Posterior cingulate gyrus (tissue), 11 donors: ENCODE measurements around the gene ZNF74.
"Not testable (repeated sequence)": the region's sequence is repeated elsewhere in the genome, so short reads cannot be mapped to it uniquely, and the experiment has no call there.

Experiments used
- DNase-seq, 10 donors: peaks; one replicate each; pipeline versions ENCODE4 v3.0.0 to v3.0.0-alpha.2; 2020 to 2021; ENCODE audit warnings: mixed read lengths in 3 of 10
- intact Hi-C: fragments of 100-400 bp; cut with DNase I; formaldehyde crosslinking; loops from one replicate; pipeline ENCODE4 v1.15.1; 2023

The ZNF74 gene

GRCh38 chr22:20393705-20394476 is at the start of gene ZNF74:
Gene ZNF74, plus strand, starts transcription at chr22:20394151. Its CDS starts 478 bp downstream, at chr22:20394629.
- peak; percentile 79 to 99 (median 90) for DNase-seq
- intact Hi-C loops: no loop called here

DNA sequence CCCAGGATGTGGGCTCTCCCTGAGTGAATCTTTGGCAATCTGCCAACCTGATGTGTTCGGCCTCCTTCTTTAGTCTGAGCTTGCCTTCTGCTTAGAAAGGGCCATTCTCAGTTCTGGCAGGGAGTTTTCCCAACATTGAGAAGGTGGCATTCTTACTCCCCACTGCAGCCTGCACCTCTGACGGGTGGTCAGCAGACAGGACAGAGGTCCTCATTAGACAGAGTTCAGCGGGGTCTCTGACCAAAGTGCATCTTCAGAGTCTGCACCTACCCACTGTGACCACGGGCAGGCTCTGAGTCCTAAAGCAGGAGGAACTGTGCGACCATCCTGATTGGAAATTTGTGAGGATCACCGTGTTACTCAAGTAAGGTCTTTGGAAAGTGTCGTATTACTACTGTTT is 47.4 kb upstream of the ZNF74 start:
- DNase-seq, intact Hi-C loops: not testable (repeated sequence)

GRCh38 chr22:20352536-20352935 is 41.4 kb upstream of the ZNF74 start:
- intact Hi-C loops, DNase-seq: not testable (repeated sequence)

GRCh38 chr22:20354238-20354975 is 39.5 kb upstream of the ZNF74 start:
- intact Hi-C loops: no loop called here
- no peak for DNase-seq

DNA sequence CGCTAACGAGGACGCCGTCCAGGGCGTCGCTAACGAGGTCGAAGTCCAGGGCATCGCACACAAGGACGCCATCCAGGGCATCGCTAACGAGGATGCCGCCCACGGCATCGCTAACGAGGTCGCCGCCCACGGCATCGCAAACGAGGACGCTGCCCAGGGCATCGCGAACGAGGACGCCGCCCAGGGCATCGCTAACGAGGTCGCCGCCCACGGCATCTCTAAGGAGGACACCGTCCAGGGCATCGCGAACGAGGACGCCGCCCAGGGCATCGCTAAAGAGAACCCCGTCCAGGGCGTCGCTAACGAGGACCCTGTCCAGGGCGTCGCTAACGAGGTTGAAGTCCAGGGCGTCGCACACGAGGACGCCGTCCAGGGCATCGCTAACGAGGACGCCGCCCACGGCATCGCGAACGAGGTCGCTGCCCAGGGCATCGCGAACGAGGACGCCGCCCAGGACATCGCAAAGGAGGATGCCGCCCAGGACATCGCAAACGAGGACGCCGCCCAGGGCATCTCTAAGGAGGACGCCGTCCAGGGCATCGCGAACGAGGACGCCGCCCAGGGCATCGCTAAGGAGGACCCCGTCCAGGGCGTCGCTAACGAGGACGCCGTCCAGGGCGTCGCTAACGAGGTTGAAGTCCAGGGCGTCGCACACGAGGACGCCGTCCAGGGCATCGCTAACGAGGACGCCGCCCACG is 37.9 kb upstream of the ZNF74 start:
- intact Hi-C loops: not testable (repeated sequence)
- peak in 1 of 10 donors; percentile 82 for DNase-seq

DNA sequence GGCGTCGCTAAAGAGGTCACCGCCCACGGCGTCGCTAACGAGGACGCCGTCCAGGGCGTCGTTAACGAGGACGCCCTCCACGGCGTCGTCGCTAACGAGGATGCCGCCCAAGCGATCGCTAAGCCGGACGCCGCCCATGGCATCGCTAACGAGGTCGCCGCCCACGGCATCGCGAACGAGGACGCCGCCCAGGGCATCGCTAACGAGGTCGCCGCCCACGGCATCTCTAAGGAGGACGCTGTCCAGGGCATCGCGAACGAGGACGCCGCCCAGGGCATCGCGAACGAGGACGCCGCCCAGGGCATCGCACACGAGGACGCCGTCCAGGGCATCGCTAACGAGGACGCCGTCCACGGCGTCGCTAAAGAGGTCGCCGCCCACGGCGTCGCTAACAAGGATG is 37.0 kb upstream of the ZNF74 start:
- DNase-seq, intact Hi-C loops: not testable (repeated sequence)

GRCh38 chr22:20357967-20358366 is 36.0 kb upstream of the ZNF74 start:
- intact Hi-C loops: not testable (repeated sequence)
- peak in 1 of 10 donors; percentile 73 for DNase-seq

- DNase-seq, intact Hi-C loops: not testable (repeated sequence)
These were observed 35.3 kb upstream of the ZNF74 start for GRCh38 chr22:20358503-20359239.

DNA sequence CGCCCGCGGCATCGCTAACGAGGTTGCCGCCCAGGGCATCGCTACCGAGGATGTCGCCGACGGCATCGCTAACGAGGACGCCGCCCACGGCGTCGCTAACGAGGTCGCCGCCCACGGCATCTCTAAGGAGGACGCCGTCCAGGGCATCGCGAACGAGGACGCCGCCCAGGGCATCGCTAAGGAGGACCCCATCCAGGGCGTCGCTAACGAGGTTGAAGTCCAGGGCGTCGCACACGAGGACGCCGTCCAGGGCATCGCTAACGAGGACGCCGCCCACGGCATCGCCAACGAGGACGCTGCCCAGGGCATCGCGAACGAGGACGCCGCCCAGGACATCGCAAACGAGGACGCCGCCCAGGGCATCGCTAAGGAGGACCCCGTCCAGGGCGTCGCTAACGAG is 33.7 kb upstream of the ZNF74 start:
- intact Hi-C loops: not testable (repeated sequence)
- peak in 1 of 10 donors; percentile 54 for DNase-seq

DNA sequence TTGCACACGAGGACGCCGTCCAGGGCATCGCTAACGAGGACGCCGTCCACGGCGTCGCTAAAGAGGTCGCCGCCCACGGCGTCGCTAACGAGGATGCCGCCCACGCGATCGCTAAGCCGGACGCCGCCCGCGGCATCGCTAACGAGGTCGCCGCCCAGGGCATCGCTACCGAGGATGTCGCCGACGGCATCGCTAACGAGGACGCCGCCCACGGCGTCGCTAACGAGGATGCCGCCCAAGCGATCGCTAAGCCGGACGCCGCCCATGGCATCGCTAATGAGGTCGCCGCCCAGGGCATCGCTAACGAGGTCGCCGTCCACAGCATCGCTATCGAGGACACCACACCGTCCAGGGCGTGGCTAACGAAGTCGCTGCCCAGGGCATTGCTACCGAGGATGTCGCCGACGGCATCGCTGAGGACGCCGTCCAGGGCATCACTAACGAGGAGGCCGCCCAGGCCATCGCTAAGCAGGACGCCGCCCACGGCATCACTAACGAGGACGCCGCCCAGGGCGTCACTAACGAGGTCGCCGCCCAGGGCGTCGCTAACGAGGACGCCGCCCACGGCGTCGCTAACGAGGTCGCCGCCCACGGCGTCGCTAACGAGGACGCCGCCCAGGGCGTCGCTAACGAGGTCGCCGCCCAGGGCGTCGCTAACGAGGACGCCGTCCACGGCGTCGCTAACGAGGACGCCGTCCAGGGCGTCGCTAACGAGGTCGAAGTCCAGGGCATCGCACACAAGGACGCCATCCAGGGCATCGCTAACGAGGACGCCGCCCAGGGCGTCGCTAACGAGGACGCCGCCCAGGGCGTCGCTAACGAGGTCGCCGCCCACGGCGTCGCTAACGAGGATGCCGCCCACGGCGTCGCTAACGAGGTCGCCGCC is 32.8 kb upstream of the ZNF74 start:
- intact Hi-C loops: not testable (repeated sequence)
- peak in 2 of 10 donors; percentile 61 to 69 for DNase-seq

DNA sequence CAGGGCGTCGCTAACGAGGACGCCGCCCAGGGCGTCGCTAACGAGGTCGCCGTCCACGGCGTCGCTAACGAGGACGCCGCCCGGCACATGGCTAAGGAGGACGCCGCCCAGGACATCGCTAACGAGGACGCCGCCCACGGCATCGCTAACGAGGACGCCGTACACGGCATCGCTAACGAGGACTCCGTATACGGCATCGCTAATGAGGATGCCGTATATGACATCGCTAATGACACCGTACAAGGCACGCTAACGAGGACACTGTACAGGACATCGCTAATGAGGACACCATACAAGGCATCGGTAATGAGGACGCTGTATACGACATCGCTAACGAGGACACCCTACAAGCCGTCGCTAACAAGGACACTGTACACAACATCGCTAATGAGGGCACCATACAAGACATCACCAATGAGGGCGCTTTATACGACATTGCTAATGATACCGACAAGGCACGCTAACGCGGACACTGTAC is 32.2 kb upstream of the ZNF74 start:
- DNase-seq, intact Hi-C loops: not testable (repeated sequence)

- DNase-seq, intact Hi-C loops: not testable (repeated sequence)
These were observed 31.5 kb upstream of the ZNF74 start for GRCh38 chr22:20362403-20362802.

- intact Hi-C loops, DNase-seq: not testable (repeated sequence)
These were observed 29.4 kb upstream of the ZNF74 start for GRCh38 chr22:20364335-20365260.

DNA sequence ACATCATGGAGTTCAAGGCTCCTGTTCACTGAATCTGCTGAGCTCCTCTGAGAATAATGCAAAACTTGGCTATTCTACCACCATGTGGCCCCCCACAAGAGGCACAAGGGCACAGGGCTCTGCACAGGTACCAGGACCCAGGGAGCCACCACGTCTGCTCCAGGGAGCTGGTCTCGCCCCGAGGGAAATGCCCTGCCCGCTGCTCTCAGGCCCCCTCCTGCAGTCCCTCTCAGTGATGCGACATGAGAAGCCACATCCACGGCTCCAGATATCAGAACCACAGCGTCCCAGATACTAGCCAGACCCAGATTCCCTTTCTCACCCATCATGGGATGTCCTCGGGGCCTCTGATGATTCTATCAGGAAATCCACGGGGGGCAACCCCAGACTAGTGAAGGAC is 27.1 kb upstream of the ZNF74 start:
- peak in 1 of 10 donors; percentile 76 for DNase-seq
- intact Hi-C loops: not testable (repeated sequence)

- not testable (repeated sequence) for DNase-seq
These were observed 25.1 kb upstream of the ZNF74 start for GRCh38 chr22:20368875-20369274.

GRCh38 chr22:20371687-20372086 is 22.3 kb upstream of the ZNF74 start:
- DNase-seq, intact Hi-C loops: not testable (repeated sequence)

More at GRCh38 chr22:20368875-20369274, 25.1 kb upstream of the ZNF74 start:
- intact Hi-C loops: not testable (repeated sequence)

DNA sequence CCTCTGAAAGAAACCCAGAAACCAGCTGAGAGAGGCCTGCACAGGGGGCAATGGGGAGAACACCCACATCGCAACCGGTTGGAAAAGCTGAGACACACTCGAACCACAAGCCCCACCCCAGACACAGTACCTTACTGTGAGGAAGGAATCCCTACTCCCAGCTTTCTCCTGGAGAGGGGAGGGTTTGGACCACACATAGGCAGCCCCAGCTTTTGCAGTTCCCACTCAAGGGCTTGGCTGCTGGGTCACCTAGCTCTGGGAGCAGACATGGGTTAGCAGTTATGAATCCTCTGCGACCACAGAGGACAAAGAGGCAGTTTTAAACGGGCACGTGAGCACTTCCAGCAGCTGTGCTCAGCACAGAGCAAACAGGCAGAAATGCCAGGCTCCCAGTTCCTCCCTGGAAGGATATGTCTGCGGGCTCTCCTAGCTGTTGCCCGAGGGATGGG is 21.5 kb upstream of the ZNF74 start:
- DNase-seq, intact Hi-C loops: not testable (repeated sequence)

GRCh38 chr22:20373195-20373706 is 20.7 kb upstream of the ZNF74 start:
- intact Hi-C loops, DNase-seq: not testable (repeated sequence)
